Measurements from ENCODE around the gene TBX18. TPM values are rescaled to one million over a fixed set of nuclear protein-coding genes. Genes with fewer than 3 reads are reported as not detected.

The TBX18 gene
- polyA plus RNA-seq, 1 experiment, result 0.69 TPM

GRCh38 chr6:84771756-84772356, 7.5 kb upstream of the TBX18 start:
- peaks cover 17% of the 10 kb centered on the region for H3K9me3 ChIP-seq (ENCODE audit: control insufficient read depth, insufficient read depth, low read length)
- CTCF ChIA-PET, result interaction anchor here (0.6 to 2.0 kb wide), 5 partner anchors 9 to 350 kb away, joined by 3 to 10 read pairs (median 3); no protein-coding TSS in a partner anchor
- no peak for DNase-seq (ENCODE audit: low read depth, low spot score)
- TF ChIP-seq CTCF (IDR thresholded peaks at IDR 0.05; ENCODE audit: low read depth, low read length), result no peak
- H3K27ac ChIP-seq (ENCODE audit: low read depth, low read length), result no peak overlapping the region
- POLR2A ChIA-PET, result no interaction called here
- no peak overlapping the region for H3K4me3 ChIP-seq (ENCODE audit: low read depth, low read length)
- peaks cover 84% of the 10 kb centered on the region for H3K27me3 ChIP-seq (ENCODE audit: control insufficient read depth, insufficient read depth, low read length)

- Histone ChIP-seq H3K27me3 (ENCODE audit: control insufficient read depth, insufficient read depth, low read length) (peaks cover 85% of the 10 kb centered on the region), H3K27ac (ENCODE audit: low read depth, low read length) (no peak overlapping the region), H3K4me3 (ENCODE audit: low read depth, low read length) (no peak overlapping the region), H3K9me3 (ENCODE audit: control insufficient read depth, insufficient read depth, low read length) (peaks cover 23% of the 10 kb centered on the region)
- POLR2A ChIA-PET, result no interaction called here
- DNase-seq (ENCODE audit: low read depth, low spot score), result no peak
- TF ChIP-seq CTCF (IDR thresholded peaks at IDR 0.05; ENCODE audit: low read depth, low read length), result no peak
- CTCF ChIA-PET, result interaction anchor here (0.6 to 3.8 kb wide), 4 partner anchors 23 to 349 kb away, joined by 3 to 17 read pairs (median 6); no protein-coding TSS in a partner anchor
These were observed 6.8 kb upstream of the TBX18 start for GRCh38 chr6:84771125-84771755.

GRCh38 chr6:84770521-84770920, 6.1 kb upstream of the TBX18 start:
- no peak for DNase-seq (ENCODE audit: low read depth, low spot score)
- TF ChIP-seq CTCF (IDR thresholded peaks at IDR 0.05; ENCODE audit: low read depth, low read length), result no peak
- ChIA-PET POLR2A (no interaction called here), CTCF (interaction anchor here (1.4 to 3.8 kb wide), 2 partner anchors 22 to 348 kb away, joined by 3 to 17 read pairs; no protein-coding TSS in a partner anchor)
- Histone ChIP-seq H3K9me3 (ENCODE audit: control insufficient read depth, insufficient read depth, low read length) (peaks cover 30% of the 10 kb centered on the region), H3K27me3 (ENCODE audit: control insufficient read depth, insufficient read depth, low read length) (peaks cover 86% of the 10 kb centered on the region), H3K27ac (ENCODE audit: low read depth, low read length) (no peak overlapping the region), H3K4me3 (ENCODE audit: low read depth, low read length) (no peak overlapping the region)

GRCh38 chr6:84769306-84769705, 4.9 kb upstream of the TBX18 start:
- Histone ChIP-seq H3K27me3 (ENCODE audit: control insufficient read depth, insufficient read depth, low read length) (peaks cover 82% of the 10 kb centered on the region), H3K4me3 (ENCODE audit: low read depth, low read length) (no peak overlapping the region)

More at GRCh38 chr6:84769306-84769705, 4.9 kb upstream of the TBX18 start:
- peaks cover 31% of the 10 kb centered on the region for H3K9me3 ChIP-seq (ENCODE audit: control insufficient read depth, insufficient read depth, low read length)
- ChIA-PET POLR2A (no interaction called here), CTCF (interaction anchor here (3.8 kb wide), 1 partner anchor 347 kb away, joined by 17 read pairs; no protein-coding TSS in a partner anchor)
- no peak for DNase-seq (ENCODE audit: low read depth, low spot score)
- TF ChIP-seq CTCF (IDR thresholded peaks at IDR 0.05; ENCODE audit: low read depth, low read length), result no peak
- no peak overlapping the region for H3K27ac ChIP-seq (ENCODE audit: low read depth, low read length)

Measured in AG04450 (cell line).